ENCODE data around the gene SUMF1.

DNA sequence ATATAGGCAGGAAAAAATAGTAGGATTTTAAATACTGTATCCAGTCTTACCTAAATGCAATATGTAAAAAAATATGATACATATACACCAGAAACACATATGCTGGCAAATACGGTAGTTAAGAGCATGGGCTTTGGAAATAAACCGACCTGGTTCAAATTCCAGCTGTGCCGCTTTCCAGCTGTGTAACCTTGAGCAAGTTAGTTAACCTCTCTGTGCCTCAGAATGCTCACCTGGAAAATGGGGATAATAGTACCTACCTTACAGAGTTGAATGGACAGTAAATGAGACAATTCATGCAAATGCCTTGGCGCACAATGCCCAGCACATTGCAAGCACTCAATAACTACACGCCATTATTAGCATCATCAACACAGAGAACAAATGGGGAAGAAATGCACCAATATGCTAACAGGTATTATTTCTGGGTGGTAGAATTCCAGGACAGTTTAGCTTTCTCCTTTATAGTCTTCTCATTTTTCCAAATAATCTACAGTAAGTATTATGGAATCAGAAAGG lies 50.6 kb downstream of the SUMF1 start:
- TF ChIP-seq YY1 (IDR thresholded peaks at IDR 0.05; ENCODE audit: insufficient read depth, insufficient read length) (no peak), ZNF274 (IDR thresholded peaks at IDR 0.05; ENCODE audit: low read depth, low read length) (no peak)

Measured in NT2/D1 (cell line).